ENCODE results near the gene KCNK4. TPM values are rescaled to one million over a fixed set of nuclear protein-coding genes. Genes with fewer than 3 reads are reported as not detected.

Gene KCNK4
- total RNA-seq, 3 donors from 2014 or later, result not detected

GRCh38 chr11:64251016-64251752 is 39.9 kb upstream of the KCNK4 start, which contains the start of gene PLCB3:
TSS of gene PLCB3 (plus strand) at chr11:64251530. CDS start at chr11:64251650, 120 bp downstream.
- Histone ChIP-seq H3K36me3 (ENCODE audit: low read depth) (no peaks in the 10 kb centered on the region), H3K4me3 (peak within 1 kb of the TSS; percentile 78), H3K4me1 (ENCODE audit: low read depth) (peaks cover 22% of the 10 kb centered on the region), H3K9me3 (no peaks in the 10 kb centered on the region)
- peak; percentile 74 for ATAC-seq
- TF ChIP-seq CTCF (IDR thresholded peaks at IDR 0.05), result peak; percentile 94
- peak; percentile 69 to 83 (median 77) for DNase-seq
- intact Hi-C loops (cut with DNase I, micrococcal nuclease), result no loop called here

GRCh38 chr11:64251753-64252002 is 39.4 kb upstream of the KCNK4 start:
- H3K4me3 ChIP-seq, result peak overlapping the region; percentile 78
- H3K36me3 ChIP-seq (ENCODE audit: low read depth), result no peaks in the 10 kb centered on the region
- intact Hi-C loops (cut with DNase I, micrococcal nuclease), result no loop called here
- no peak for TF ChIP-seq CTCF (IDR thresholded peaks at IDR 0.05)
- H3K4me1 ChIP-seq (ENCODE audit: low read depth), result peaks cover 22% of the 10 kb centered on the region
- DNase-seq (no peak), ATAC-seq (no peak)
- H3K9me3 ChIP-seq, result no peaks in the 10 kb centered on the region

- no peak for TF ChIP-seq CTCF (IDR thresholded peaks at IDR 0.05)
- H3K4me1 ChIP-seq (ENCODE audit: low read depth), result peaks cover 22% of the 10 kb centered on the region
- intact Hi-C loops (cut with DNase I, micrococcal nuclease), result no loop called here
Observed at GRCh38 chr11:64252003-64252872, 38.9 kb upstream of the KCNK4 start.

GRCh38 chr11:64253043-64253442 is 38.1 kb upstream of the KCNK4 start:
- TF ChIP-seq CTCF (IDR thresholded peaks at IDR 0.05), result no peak
- H3K4me1 ChIP-seq (ENCODE audit: low read depth), result peaks cover 17% of the 10 kb centered on the region
- no peaks in the 10 kb centered on the region for H3K9me3 ChIP-seq
- peaks cover 3% of the 10 kb centered on the region for H3K36me3 ChIP-seq (ENCODE audit: low read depth)
- ATAC-seq (no peak), DNase-seq (no peak)
- H3K4me3 ChIP-seq, result no peak overlapping the region
- intact Hi-C loops (cut with DNase I, micrococcal nuclease), result no loop called here

More at GRCh38 chr11:64252003-64252872, 38.9 kb upstream of the KCNK4 start:
- H3K4me3 ChIP-seq, result peak overlapping the region; percentile 78
- peak; percentile 82 for ATAC-seq
- H3K9me3 ChIP-seq, result no peaks in the 10 kb centered on the region
- DNase-seq, result peak; percentile 90 to 92 (median 91)
- no peaks in the 10 kb centered on the region for H3K36me3 ChIP-seq (ENCODE audit: low read depth)

GRCh38 chr11:64253481-64253880 is 37.6 kb upstream of the KCNK4 start:
- Histone ChIP-seq H3K4me3 (no peak overlapping the region), H3K4me1 (ENCODE audit: low read depth) (peaks cover 16% of the 10 kb centered on the region), H3K9me3 (no peaks in the 10 kb centered on the region), H3K36me3 (ENCODE audit: low read depth) (peaks cover 3% of the 10 kb centered on the region)
- intact Hi-C loops (cut with DNase I, micrococcal nuclease), result no loop called here
- no peak for ATAC-seq
- DNase-seq, result no peak
- TF ChIP-seq CTCF (IDR thresholded peaks at IDR 0.05), result no peak
